ENCODE results near the gene PARP12.
"Not testable (repeated sequence)": the region's sequence is repeated elsewhere in the genome, so short reads cannot be mapped to it uniquely, and the experiment has no call there.

The PARP12 gene, protein sequence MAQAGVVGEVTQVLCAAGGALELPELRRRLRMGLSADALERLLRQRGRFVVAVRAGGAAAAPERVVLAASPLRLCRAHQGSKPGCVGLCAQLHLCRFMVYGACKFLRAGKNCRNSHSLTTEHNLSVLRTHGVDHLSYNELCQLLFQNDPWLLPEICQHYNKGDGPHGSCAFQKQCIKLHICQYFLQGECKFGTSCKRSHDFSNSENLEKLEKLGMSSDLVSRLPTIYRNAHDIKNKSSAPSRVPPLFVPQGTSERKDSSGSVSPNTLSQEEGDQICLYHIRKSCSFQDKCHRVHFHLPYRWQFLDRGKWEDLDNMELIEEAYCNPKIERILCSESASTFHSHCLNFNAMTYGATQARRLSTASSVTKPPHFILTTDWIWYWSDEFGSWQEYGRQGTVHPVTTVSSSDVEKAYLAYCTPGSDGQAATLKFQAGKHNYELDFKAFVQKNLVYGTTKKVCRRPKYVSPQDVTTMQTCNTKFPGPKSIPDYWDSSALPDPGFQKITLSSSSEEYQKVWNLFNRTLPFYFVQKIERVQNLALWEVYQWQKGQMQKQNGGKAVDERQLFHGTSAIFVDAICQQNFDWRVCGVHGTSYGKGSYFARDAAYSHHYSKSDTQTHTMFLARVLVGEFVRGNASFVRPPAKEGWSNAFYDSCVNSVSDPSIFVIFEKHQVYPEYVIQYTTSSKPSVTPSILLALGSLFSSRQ
- total RNA-seq = 104 to 117 reads per million in 2 donors

DNA sequence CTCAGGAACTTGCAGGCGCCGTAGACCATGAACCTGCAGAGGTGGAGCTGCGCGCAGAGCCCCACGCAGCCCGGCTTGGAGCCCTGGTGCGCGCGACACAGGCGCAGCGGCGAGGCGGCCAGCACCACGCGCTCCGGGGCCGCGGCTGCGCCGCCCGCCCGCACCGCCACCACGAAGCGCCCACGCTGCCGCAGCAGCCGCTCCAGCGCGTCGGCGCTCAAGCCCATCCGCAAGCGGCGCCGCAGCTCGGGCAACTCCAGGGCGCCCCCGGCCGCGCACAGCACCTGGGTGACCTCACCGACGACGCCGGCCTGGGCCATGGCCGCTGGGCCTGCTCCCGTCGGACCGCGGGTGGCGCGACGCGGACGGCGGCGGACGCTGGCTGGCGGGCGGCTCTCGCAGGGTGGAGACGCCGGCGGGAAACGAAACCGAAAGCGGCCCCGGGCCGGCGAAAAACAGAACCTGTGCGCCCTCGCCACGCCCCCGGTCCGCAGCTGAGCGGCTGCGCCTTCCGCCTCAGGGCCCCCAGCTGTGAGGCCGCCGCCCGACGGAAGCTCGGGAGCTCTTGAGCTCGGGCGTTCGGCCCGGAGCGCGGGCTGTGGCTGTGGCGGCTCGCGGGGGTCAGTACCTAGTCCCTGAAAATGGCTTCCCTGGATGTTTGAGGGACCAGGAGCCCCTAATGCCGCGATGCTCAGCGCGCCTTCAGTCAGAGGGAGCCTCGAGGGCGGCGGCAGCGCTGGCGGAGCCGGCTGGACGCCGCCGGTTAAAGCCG, at the start of gene PARP12:
Gene PARP12 (minus strand): TSS at position 424 of the 772 bp plus-strand sequence. CDS start 104 bp downstream, at position 320.
- peak; percentile 82 for DNase-seq

DNA sequence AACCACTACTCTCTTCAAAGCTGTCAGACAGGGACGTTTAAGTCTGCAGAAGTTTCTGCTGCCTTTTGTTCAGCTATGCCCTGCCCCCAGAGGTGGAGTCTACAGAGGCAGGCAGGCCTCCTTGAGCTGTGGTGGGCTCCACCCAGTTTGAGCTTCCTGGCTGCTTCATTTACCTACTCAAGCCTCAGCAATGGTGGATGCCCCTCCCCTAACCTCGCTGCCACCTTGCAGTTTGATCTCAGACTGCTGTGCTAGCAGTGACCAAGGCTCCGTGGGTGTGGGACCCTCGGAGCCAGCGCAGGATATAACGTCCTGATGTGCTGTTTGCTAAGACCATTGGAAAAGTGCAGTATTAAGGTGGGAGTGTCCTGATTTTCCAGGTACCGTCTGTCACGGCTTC, 46.0 kb upstream of the PARP12 start:
- not testable (repeated sequence) for DNase-seq

DNA sequence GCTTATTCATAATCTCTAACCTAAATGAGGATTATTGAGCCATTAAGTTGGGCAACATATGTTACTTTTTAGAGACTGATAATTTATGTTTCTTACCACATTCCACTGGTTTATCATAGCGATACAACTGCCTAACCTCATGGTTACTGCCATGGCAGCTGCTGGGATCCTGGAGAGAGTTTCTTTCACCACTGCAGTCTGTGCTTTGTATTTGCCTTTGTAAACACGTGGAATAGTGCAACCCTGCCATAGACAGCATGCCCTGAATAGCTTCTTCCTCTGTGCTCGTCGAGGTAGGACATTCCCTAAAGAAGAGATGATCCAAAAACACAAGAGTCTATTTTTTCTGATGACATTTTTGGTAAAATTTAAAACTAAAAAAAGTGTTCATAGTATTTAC, 33.7 kb upstream of the PARP12 start:
- no peak for DNase-seq

DNA sequence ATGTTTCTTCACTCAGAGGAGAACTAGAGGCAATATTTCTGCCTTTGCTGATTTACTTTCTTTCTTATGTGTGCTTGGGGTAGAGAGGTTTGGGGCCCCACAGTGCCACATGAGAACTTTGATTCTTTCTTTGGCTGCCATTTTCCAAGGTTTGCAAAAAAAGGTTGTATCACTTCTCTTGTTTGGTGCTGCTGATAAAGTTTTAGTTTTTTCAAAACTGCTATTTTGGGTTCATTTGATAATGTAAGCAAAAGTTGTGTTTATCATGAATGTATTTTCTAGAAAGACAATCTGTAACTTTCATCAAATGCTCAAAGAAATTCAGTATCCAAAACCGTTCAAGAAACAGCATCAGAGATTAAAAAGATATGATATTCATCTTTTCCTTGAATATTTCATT, 30.6 kb upstream of the PARP12 start:
- no peak for DNase-seq

DNA sequence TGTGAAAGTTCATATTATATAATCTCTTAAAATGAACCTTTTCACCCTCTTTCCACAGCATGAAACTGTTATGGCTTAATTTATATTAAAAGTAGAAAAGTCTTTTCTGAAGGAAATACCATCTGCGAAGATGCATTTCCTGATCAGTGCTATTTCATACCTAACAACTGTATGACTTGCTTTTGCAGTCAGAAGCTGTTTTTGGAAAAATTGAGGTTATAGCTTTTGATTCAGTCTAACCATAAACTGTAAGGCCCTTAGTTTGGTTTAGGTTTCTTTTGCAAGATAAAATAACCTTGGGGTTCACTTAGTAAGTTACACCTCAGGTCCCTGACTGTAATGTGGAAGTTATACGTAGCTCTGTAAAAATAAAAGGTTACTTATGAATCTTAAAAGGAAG, 22.7 kb upstream of the PARP12 start:
- DNase-seq = no peak

DNA sequence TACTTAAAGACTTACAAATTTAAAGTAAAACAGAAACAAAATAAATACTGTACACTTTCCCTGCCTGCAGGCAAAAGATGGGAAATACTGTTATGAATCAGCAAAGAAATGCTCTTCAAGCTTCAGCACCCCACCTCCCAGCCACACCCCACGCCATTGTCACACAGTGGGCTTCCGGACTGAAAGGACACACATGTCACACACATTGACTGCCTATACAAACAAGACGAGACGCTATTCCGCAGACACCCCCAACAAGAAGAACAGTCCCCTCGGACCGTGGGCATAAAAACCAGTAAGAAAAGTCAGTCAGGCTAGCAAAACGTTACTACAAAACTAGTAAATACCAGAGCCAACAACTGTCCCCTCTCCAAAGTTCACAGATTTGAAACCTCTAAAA, 22.2 kb upstream of the PARP12 start:
- no peak for DNase-seq

DNA sequence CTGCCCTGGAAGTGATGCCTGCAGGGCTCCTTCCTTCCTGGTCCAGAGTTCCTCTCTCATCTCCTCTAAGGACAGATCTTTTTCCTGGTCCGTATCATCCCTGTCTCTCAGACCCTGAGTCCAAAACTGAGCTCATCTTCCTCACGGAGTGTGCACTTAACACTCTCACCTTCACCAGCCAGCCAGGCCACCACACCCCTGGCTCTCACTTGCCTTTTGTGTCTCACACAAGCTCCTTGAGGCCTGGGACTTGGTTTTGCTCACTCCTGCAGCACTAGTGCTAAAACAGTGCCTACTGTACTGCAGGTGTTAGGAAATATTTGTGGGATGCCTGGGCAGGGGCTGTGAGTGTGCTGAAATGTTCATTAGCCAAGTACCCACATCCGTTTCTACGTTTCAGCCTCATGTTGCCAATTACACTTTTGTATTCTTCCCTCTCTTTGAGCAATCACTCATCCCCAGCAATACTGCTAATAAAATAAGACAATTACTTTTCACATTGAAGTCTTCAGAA, 21.4 kb upstream of the PARP12 start:
- DNase-seq = no peak

DNA sequence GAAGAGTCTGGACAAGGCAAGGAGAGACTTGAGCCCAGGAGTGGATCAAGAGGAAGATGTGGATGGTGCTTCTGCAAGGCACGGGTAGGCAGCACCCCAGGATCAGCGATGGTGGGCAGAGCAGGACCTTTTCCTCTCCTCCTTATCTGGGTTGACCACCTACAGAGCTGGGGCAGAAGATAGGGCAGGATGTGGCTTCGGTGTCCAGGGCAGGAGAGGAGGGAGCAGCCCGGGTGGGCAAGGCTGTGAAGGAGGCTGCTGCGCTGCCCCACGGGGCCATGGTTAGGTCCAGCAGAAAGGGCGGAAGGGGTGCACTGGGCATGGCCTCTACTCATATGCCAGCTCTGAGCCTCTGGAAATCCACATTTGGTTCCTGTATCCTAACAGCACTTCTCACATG, 20.0 kb upstream of the PARP12 start:
- no peak for DNase-seq

DNA sequence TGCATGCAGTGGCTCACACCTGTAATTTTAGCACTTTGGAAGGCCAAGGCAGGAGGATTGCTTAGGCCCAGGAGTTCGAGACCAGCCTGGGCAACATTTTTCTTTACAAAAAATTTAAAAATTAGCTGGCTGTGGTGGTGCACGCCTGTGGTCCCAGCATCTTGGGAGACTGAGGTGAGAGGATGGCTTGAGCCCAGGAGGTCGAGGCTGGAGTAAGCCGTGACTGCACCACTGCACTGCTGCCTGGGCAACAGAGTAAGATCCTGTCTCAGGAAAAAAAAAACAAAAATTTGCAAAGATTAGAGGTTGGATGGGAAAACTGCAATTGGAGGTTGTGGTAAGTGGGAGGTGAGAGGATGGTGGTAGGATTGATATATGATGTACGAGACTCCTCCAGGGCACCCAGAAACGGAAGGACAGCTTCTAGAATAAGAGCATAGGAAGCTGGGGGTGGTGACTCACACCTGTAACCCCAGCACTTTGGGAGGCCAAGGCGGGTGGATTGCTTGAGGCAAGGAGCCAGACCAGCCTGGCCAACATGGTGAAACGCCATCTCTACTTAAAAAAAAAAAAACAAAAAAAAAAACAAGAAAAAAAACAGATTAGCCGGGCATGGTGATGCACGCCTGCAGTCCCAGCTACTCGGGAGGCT, 19.1 kb upstream of the PARP12 start:
- no peak for DNase-seq

DNA sequence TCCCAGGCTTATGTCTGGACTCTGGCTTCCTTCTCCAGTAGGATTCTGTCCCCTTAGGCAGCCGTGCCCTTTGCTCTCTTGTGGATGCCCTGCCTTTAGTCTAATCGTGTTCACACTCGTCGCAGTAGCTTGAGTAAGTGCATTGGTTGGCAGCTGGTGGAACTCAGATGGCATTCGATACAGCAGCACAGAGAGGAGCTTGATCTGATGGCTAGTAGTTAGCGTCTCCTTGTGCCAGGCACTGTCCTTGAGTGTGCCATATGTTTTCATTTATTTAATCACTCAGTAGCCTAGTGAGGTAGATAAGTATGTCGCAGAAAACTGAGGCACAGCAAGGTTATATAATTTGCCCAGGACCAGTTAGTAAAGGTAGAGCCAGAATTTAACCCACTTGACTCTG, 18.2 kb upstream of the PARP12 start:
- no peak for DNase-seq

DNA sequence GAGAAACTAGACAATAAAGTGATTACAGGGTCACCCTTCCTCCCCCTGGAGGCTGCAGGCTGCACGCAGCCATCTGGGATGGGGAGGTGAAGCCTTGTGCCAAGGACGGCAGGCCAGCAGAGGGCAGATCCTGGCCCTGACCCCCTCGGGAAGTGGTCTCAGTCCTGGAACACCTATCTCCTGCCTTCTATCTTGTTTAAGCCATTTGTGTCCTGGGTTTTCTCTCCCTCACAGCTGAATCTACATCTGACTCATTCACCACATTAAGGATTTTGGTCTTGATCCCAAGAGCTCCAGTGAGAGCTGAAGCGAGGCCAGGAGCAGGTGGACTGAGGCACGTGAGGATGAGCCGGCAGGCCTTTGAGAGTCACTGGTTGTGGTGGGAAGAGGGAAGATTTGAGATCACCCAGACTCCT, 16.4 kb upstream of the PARP12 start:
- DNase-seq = no peak

DNA sequence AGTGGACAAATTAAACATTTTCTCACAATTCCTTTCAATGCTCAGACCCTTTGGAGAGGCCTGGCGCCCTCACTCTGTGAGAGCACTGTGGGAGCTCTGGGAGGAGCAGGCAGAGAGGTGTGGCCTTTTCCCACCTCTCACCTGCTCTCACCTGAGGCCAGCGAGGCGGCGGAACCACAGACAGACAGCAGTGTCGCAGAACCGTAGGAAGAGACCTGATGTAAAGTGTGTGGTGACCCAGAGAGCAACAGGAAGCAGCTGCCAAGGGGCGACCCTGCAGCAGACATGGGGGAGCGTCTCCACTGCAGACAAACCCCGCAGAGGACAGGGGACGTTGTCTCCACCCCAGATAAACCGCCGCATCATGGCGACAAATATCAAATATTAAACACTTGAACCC, 15.6 kb upstream of the PARP12 start:
- no peak for DNase-seq

DNA sequence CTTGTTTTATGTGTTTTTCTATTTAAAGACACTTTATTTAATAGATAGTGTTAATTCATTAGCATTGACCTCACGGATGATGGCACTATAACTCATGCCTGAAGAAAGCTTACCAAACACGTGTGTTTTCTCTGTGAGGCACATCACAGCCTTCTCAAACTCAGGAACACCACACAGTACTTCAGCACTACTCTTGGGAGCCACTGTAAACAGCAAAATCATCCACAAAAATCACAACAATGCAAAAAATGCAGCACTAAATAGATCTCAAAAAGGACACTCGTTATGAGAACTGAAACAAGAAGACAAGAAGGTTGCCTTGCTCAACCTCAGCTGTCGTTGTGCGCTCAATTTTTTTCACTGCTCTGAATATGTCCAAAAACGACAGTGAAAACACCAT, 12.0 kb upstream of the PARP12 start:
- DNase-seq = no peak

DNA sequence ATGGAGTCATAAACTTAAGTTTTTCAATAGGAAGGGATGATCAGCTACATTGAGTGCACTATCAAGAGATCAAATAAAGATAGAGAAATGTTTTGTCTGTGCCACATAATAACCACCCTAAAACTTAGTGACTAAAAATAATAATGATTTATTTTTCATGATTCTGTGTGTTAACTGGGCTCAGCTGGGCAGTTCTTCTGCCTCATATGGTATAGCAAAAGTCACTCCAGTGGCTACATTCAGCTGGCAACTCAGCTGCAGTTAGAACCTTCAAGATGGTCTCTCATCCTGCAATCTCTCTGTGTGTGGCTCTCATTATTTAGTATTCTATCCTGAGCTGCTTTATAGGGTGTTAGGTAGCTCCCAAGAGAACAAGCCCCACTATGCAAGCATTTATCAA, 7.8 kb upstream of the PARP12 start:
- no peak for DNase-seq

DNA sequence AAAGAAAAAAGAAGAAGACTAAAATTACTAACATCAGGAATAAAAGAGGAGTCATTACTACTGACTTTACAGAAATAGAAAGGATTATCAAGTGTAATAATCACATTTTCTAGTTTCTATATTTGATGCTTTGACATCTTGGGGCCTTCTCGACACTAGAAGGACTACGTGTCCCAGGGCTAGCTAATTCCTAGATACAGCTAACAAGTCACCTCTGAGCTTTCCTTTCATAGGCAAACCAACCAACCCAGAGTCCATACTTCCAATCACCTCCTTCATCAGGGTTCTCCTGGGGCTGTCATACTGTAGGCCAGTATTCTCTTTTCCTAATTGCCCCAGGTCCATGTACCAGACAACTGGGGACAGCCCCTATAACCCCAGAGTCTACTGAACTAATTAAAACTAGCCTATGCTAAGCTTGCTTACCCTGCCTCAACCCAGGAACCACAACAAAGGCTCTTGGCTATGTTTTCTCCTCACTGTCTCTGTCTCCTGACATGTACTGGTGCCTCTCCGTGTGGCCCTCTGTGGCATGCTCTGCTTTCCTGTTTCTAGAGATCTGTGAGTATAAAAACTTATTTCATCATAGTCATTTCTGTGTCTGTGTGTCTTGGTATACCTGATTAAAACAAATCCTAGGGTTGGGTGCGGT, 6.7 kb upstream of the PARP12 start:
- DNase-seq = no peak

DNA sequence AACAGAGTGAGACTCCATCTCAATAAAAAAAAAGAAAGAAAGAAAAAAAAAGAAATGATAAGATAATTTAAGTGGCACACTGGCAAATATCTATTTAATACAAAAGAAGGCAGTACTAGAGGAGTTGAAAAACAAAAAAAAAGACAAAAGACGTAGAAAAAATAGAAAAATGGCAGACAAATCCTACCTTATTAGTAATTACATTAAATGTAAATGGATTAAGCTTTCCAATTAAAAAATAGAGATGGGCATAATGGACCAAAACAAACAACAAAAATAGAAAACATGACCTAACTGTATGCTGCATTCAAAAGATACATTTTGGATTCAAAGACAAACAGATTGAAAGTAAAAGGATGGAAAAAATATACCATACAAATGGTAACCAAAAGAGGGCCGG, 5.3 kb upstream of the PARP12 start:
- no peak for DNase-seq

DNA sequence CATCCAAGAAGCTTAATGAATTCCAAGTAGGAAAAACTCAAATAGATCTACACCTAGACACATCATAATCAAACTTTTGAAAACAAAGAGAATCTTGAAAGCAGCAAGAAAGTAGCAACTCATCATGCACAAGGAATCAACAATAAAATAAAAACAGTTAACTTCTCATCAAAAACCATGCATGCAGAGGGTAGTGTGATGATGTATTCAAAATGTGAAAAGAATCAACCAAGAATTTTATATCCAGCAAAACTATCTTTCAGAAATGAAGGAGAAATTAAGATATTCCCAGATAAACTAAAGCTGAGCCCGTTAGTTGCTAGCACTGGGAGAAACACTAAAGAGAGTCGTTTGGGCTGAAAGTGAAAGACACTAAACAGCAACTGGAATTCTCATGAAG, 4.3 kb upstream of the PARP12 start:
- no peak for DNase-seq

DNA sequence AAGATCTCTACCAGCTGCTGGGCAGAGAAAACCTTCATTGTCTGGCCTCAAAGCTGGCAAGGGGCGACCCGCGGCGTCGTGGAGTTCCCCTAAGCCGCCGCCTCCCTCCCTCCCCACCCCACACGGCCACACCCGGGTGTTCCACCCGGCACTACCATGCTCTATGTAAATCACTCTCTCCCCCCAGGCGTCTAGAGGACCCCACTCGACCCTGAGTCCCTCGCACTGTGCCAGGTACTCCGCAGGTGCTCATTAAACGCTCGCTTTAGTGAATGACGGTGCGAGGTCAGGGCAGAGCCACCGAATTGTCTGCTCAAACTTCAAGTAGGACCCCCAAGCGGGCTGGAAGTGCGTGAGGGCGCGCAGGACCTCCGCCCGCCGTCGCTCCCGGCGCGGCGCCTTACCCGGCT, 628 bp downstream of the PARP12 start:
- peak; percentile 56 for DNase-seq

DNA sequence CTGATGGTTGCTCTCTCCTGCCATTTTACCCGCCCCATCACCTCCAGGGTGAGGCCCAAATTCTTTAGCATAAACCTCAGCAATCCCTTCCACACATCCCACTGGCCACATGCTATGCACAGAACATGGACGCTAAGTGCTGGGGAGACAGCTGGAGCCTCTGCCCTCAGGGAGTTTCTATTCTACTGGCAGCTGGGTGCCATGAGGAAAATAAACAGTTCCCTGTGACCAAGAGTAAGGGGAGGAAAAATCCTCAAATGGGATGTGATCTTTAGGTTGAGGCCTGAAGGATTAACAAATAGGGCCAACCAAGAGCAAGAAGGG, 1.2 kb downstream of the PARP12 start:
- no peak for DNase-seq

DNA sequence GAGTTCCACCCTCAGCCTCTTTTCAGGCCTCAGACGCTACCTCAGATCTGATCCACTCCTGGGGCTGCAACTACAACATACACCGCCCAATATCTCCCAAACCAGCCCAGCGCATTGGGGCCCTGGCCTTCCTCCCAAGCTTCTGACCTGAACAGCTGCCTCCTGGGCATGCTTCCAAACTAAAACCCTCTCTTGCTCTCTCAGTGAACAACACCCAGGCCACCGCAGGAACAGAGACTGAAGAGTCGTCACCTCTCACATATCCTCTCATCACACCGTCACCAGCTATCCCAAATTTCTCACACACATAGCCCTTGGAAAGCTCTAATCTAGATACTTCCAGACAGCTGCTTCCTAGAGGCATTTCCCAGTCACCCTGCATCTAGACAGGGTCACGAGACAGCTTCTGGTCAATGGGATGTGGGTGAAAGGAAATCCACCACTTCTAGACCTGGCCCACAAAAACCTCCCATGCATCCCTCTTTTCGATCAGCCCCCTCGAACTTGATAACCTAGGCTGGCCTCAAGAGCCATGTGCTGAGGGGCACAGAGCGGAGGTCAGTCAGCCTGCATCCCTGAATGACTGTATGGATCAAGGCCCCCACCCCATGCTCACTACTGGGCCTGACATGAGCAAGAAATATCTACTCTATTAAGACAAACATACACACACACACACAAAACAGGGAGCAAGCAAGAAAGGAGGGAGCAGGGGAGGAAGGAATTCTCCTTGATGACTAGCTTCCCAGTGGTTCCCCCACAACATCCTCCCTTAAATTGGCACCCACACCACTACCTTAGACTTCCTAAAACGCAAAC, 1.8 kb downstream of the PARP12 start:
- no peak for DNase-seq

DNA sequence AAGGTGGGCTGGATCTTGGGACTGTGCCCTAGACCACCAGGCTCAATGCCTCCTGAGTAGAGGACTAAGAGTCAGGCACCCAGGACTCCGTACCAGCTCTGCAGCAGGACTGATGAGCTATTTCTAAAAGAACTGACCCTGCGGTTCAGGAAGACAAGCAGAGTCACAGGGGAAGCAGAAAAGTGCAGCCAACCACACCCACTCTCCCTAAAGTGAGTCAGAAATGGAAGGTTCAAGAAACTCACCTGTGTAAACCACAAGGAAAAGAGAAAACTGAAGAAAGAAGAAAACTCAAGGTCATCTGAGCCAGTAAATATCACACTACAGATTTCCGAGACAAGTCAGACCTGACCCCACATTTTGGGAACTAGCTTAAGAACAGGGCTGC, 2.5 kb downstream of the PARP12 start:
- DNase-seq = no peak
